ENCODE results near the gene STARD10.

STARD10 gene

DNA sequence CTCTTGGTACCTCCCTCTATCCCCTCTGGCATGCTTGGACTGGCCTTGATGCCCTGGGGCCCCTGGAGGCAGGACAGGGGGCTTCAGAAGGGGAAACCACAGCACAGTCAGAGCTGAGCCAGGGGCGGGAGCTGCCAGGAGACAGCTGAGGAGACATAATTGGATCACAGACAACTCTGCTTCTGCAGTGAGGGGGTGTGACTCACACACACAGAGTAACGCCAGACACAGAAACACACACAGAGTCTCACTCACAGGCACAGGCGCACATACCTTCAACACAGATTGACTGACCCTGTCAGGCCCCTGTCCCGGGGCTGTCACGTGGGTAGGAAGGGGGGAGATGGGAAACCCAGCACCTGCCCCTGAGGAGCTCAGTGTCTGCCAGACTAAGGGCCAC, 20.6 kb downstream of the STARD10 start:
- DNase-seq (ENCODE audit: low spot score): no peak
- TF ChIP-seq, protein P1, sequence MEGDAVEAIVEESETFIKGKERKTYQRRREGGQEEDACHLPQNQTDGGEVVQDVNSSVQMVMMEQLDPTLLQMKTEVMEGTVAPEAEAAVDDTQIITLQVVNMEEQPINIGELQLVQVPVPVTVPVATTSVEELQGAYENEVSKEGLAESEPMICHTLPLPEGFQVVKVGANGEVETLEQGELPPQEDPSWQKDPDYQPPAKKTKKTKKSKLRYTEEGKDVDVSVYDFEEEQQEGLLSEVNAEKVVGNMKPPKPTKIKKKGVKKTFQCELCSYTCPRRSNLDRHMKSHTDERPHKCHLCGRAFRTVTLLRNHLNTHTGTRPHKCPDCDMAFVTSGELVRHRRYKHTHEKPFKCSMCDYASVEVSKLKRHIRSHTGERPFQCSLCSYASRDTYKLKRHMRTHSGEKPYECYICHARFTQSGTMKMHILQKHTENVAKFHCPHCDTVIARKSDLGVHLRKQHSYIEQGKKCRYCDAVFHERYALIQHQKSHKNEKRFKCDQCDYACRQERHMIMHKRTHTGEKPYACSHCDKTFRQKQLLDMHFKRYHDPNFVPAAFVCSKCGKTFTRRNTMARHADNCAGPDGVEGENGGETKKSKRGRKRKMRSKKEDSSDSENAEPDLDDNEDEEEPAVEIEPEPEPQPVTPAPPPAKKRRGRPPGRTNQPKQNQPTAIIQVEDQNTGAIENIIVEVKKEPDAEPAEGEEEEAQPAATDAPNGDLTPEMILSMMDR (IDR thresholded peaks at IDR 0.05): no peak
- H3K27ac ChIP-seq: no peak overlapping the region
- no peak overlapping the region for H3K4me3 ChIP-seq

DNA sequence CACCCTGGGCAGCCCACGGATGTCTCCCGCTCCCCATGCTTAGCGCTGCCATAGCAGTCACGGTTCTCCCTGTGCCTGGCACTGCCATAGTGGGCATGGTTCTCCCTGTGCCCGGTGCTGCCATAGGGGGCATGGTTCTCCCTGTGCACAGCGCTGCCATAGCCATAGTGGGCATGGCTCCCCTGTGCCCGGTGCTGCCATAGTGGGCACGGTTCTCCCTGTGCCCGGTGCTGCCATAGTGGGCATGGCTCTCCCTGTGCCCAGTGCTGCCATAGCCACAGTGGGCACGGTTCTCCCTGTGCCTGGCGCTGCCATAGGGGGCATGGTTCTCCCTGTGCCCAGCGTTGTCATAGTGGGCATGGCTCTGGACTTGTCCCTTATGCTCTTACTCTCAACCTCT, 21.8 kb downstream of the STARD10 start:
- TF ChIP-seq, protein P1 (IDR thresholded peaks at IDR 0.05): no peak
- H3K4me3 ChIP-seq: no peak overlapping the region
- DNase-seq (ENCODE audit: low spot score): no peak
- H3K27ac ChIP-seq: no peak overlapping the region

DNA sequence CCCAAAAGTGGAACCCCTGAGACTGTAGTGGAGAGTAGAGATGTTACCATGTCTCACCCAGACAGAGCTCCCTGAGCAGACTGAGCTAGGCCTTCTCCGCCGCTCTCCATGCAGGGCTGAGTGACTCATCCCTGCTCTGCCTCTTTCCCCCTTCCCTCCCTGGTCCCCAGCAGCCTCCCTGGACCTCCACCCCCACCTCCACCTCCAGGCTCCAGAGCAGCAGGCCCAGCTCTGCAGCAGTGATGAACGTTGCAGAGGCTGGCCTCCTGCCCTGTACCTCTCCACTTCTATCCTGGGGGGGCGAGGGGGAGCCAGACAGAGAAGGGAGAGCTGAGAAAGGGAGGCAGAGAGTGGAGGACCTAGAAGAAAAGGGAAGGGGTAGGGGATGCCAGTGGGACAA, 22.3 kb downstream of the STARD10 start:
- no peak for DNase-seq (ENCODE audit: low spot score)
- Histone ChIP-seq H3K4me3 (no peak overlapping the region), H3K27ac (no peak overlapping the region)
- TF ChIP-seq, protein P1 (IDR thresholded peaks at IDR 0.05): no peak

DNA sequence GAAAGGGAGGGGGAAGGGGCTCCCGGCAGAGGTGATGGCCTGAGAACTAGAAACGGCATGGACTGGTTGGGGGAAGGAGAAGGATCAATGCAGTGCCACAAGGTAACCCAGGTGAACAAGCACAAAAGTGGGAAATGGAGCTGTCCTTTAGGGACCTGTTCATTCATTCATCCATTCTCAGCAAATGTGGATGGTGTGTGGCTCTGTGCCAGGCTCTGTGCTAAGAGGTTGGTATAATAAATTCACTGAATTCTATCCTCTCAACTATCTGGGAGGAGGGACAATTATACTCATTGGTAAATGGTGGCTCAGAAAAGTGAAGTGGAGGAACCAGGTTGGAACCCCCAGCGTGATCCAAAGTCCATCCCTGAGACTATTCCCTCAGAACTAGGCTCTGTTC, 23.0 kb downstream of the STARD10 start:
- H3K27ac ChIP-seq: no peak overlapping the region
- no peak for DNase-seq (ENCODE audit: low spot score)
- TF ChIP-seq, protein P1 (IDR thresholded peaks at IDR 0.05): no peak
- no peak overlapping the region for H3K4me3 ChIP-seq

DNA sequence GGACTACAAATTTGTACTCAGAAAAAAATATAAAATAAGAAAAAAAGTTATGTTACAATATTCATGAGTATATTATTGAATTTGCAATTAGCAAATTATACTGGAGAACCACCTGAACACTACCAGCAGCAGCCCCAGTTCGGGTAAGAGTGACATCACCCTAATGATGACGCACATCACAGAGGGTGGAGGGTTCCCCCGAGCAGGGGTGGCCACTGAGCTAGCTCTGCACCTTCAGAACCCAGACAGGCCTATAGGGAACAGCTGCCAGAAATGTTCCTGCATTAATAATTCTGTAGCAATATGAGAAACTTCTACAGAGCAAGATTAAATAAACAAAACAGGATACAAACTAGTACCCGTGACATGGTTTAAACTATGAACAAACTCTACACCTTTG, 24.2 kb downstream of the STARD10 start:
- no peak overlapping the region for H3K27ac ChIP-seq
- TF ChIP-seq, protein P1 (IDR thresholded peaks at IDR 0.05): no peak
- H3K4me3 ChIP-seq: no peak overlapping the region
- no peak for DNase-seq (ENCODE audit: low spot score)

DNA sequence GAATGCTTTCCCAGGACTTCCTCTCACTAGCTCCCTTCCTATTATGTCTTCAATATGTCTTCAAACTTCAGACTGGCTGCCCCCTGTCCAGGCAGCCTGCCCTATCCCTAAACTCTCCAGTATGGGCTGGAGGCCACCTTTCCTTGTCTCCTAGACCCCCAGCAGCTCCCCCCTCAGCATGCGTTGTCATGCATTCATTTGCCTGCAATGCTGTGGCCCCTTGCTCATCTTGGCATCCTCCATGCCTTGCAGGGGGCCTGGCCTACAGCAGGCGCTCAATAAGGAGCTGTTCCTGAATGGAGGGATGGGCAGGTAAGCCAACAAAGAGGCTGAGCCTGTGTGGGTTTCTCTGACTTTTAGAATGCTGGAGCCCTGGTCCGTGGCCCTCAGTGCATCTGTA, 25.3 kb downstream of the STARD10 start:
- no peak overlapping the region for H3K27ac ChIP-seq
- no peak overlapping the region for H3K4me3 ChIP-seq

More for the DNA sequence above, 25.3 kb downstream of the STARD10 start:
- TF ChIP-seq, protein P1 (IDR thresholded peaks at IDR 0.05): no peak
- no peak for DNase-seq (ENCODE audit: low spot score)
